PC-9 (cell line): Measurements from ENCODE around the gene TUBB4B. TPM values are rescaled to one million over a fixed set of nuclear protein-coding genes. Genes with fewer than 3 reads are reported as not detected.

ENCODE experiments used
- BruUV-seq: library from RNA; stranded (reverse); fragments of 400-500 nt; replicated peaks from 2 replicates; lab custom pipeline; 2021; lab: Mats Ljungman, UMichigan
- CTCF ChIA-PET: fragments of 300-600 bp; sonication (Branson Sonifier 250); formaldehyde crosslinking; loops from one replicate; lab custom pipeline; 2022; ENCODE audit warnings: antibody characterized with exemption; lab: Charles Lee
- POLR2A ChIA-PET: fragments of 300-600 bp; sonication (Branson Sonifier 250); formaldehyde crosslinking; loops from one replicate; lab custom pipeline; 2022; ENCODE audit warnings: antibody characterized with exemption; ENCODE audit not compliant: unreplicated experiment; lab: Charles Lee
- DNase-seq, 2 experiments: peaks; one replicate each; pipeline versions ENCODE4 v3.0.0 to v3.0.0-alpha.2; 2015 to 2022; ENCODE audit warnings: mixed read lengths in 1 of 2
- H2AFZ ChIP-seq: fragments of 200-600 bp; sonication (generic); 2 replicates; pipeline ENCODE4 v1.8.1; 2017; ENCODE audit warnings: antibody characterized with exemption
- H3F3A ChIP-seq: fragments of 200-600 bp; sonication (generic); 2 replicates; pipeline ENCODE4 v1.8.1; 2017; ENCODE audit warnings: antibody characterized with exemption, mild to moderate bottlenecking, low read depth; ENCODE audit not compliant: insufficient read depth
- H3K27ac ChIP-seq: fragments of 200-600 bp; sonication (generic); 2 replicates; pipeline ENCODE4 v1.6.1; 2016; ENCODE audit warnings: mixed run types
- H3K27me3 ChIP-seq: fragments of 200-600 bp; sonication (generic); 2 replicates; pipeline ENCODE4 v1.6.1; 2016; ENCODE audit warnings: low read depth, mixed run types; ENCODE audit not compliant: insufficient read depth
- H3K36me3 ChIP-seq: fragments of 200-600 bp; sonication (generic); 2 replicates; pipeline ENCODE4 v1.6.1; 2016; ENCODE audit warnings: low read depth, mixed run types
- H3K4me1 ChIP-seq: fragments of 200-600 bp; sonication (generic); replicated peaks from 2 replicates; pipeline ENCODE4 v1.6.1; 2016; ENCODE audit warnings: mixed run types; ENCODE audit not compliant: insufficient read depth
- H3K4me2 ChIP-seq: fragments of 200-600 bp; sonication (generic); 2 replicates; pipeline ENCODE4 v1.6.1; 2017; ENCODE audit warnings: mixed run types
- H3K4me3 ChIP-seq: fragments of 200-600 bp; sonication (generic); 2 replicates; pipeline ENCODE4 v1.6.1; 2016; ENCODE audit warnings: mixed run types
- H3K79me2 ChIP-seq: fragments of 200-600 bp; sonication (generic); 2 replicates; pipeline ENCODE4 v1.6.1; 2017; ENCODE audit warnings: low read depth, mixed run types
- H3K9me2 ChIP-seq: fragments of 200-600 bp; sonication (generic); 2 replicates; pipeline ENCODE4 v1.8.1; 2017; ENCODE audit warnings: mild to moderate bottlenecking; ENCODE audit not compliant: insufficient read depth
- H3K9me3 ChIP-seq: fragments of 200-600 bp; sonication (generic); 2 replicates; pipeline ENCODE4 v1.8.1; 2016; ENCODE audit warnings: low read depth; ENCODE audit not compliant: insufficient read depth
- H4K20me1 ChIP-seq: fragments of 200-600 bp; sonication (generic); 2 replicates; pipeline ENCODE4 v1.8.1; 2017; ENCODE audit not compliant: insufficient read depth
- CTCF ChIP-seq: fragments of 200-600 bp; sonication (generic); conservative IDR thresholded peaks from 2 replicates; pipeline ENCODE4 v1.6.1; 2017; ENCODE audit warnings: mixed run types, antibody characterized with exemption, mild to moderate bottlenecking, moderate library complexity
- EZH2 ChIP-seq: fragments of 200-600 bp; sonication (generic); IDR thresholded peaks from 2 replicates; pipeline ENCODE4 v1.8.0; 2017; ENCODE audit warnings: antibody characterized with exemption, low read depth
- intact Hi-C: fragments of 100-400 bp; cut with micrococcal nuclease; formaldehyde crosslinking; loops from one replicate; pipeline ENCODE4 v1.10.0; 2022; ENCODE audit not compliant: unreplicated experiment
- total RNA-seq: library from RNA; stranded (reverse); gene quantifications from 2 replicates; pipeline ENCODE4 v1.2.3, GENCODE V29; 2021

The TUBB4B gene
- total RNA-seq, 1 experiment from 2014 or later, result 494 TPM

DNA sequence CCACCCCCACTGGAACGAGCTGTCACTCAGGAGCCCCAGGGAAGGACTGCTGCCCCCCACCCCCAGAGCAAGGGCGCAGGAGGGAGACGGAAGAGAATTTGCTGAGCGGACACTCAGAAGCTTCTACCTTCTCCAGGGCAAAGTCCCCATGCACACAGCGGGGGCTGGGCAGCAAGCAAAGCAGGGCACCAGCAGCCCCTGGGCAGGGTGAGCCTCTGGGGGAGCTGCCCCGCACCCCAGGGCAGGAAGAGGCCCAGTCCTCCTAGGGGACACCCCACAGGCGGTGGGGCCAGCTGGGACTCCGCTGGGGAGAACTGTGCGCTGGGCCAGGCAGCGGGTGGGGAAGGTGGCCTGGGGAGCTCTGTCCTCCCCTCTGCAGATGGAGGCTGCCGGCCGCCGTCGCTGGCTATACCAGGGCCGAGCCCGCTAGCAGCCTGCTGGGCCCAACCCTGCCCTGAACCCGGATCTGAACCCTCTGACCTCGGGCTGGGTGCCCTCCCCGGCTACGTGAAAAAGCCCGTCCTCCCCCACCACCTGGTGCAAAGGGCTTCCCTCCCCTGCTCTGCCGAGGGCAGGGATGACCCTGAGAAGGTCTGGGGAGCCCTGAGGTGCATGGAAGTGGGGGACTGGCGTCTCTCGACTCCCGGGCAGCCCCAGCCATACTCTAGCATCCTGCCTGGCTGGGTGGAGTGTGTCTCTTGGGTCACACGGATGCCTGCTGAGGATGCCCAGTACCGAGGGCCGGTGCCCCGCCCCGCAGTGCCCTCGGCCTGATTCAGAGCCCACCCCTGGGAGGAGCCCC is 11.0 kb upstream of the TUBB4B start:
- CTCF ChIA-PET, result interaction anchor here (0.6 kb wide), 1 partner anchor 201 kb away, joined by 3 read pairs; no protein-coding TSS in a partner anchor
- H3K4me1 ChIP-seq, result peaks cover 41% of the 10 kb centered on the region
- H3K9me3 ChIP-seq, result no peaks in the 10 kb centered on the region
- no peak overlapping the region for H3K4me2 ChIP-seq
- no peaks in the 10 kb centered on the region for H3K9me2 ChIP-seq
- H4K20me1 ChIP-seq, result no peaks in the 10 kb centered on the region; the same call in 1 of the 2 replicates
- TF ChIP-seq CTCF, result no peak
- TF ChIP-seq EZH2, result no peak
- H3F3A ChIP-seq, result peaks cover 26% of the 10 kb centered on the region
- DNase-seq, result no peak
- peaks cover 6% of the 10 kb centered on the region; the same call in 1 of the 2 replicates for H3K79me2 ChIP-seq
- H3K4me3 ChIP-seq, result no peak overlapping the region
- POLR2A ChIA-PET, result no interaction called here
- intact Hi-C loops, result no loop called here
- no peaks in the 10 kb centered on the region for H3K36me3 ChIP-seq
- no peak overlapping the region for H2AFZ ChIP-seq
- H3K27me3 ChIP-seq, result no peaks in the 10 kb centered on the region
- BruUV-seq, result no TSS peak
- no peak overlapping the region for H3K27ac ChIP-seq

- POLR2A ChIA-PET, result no interaction called here
- no peaks in the 10 kb centered on the region for H3K9me3 ChIP-seq
- intact Hi-C loops, result no loop called here
- no peak for DNase-seq
- no peak within 1 kb of the TSS for H3K4me3 ChIP-seq
- TF ChIP-seq EZH2 (no peak), CTCF (no peak)
- no TSS peak for BruUV-seq
- no peak within 1 kb of the TSS for H2AFZ ChIP-seq
- H3K79me2 ChIP-seq, result no peaks in the 10 kb centered on the region
- H3K36me3 ChIP-seq, result no peaks in the 10 kb centered on the region
- CTCF ChIA-PET, result interaction anchor here (0.6 kb wide), 1 partner anchor 201 kb away, joined by 3 read pairs; no protein-coding TSS in a partner anchor
- H3K4me1 ChIP-seq, result peaks cover 34% of the 10 kb centered on the region
- H3K27ac ChIP-seq, result no peak within 1 kb of the TSS
- no peaks in the 10 kb centered on the region for H3K27me3 ChIP-seq
- H3K4me2 ChIP-seq, result no peak within 1 kb of the TSS
- H4K20me1 ChIP-seq, result no peaks in the 10 kb centered on the region; the same call in 1 of the 2 replicates
- peaks cover 18% of the 10 kb centered on the region for H3F3A ChIP-seq
- no peaks in the 10 kb centered on the region for H3K9me2 ChIP-seq
These were observed 10.2 kb upstream of the TUBB4B start, which contains the start of gene SLC34A3 for GRCh38 chr9:137230705-137231371. Gene SLC34A3, plus strand, starts transcription at chr9:137230901. Its CDS starts 802 bp downstream, at chr9:137231703.

- Histone ChIP-seq H3K9me2 (no peaks in the 10 kb centered on the region), H4K20me1 (no peaks in the 10 kb centered on the region; the same call in 1 of the 2 replicates), H3K4me2 (no peak overlapping the region), H3K79me2 (no peaks in the 10 kb centered on the region), H3K27me3 (no peaks in the 10 kb centered on the region), H3K4me3 (no peak overlapping the region), H3F3A (peaks cover 12% of the 10 kb centered on the region; the same call in 1 of the 2 replicates), H2AFZ (no peak overlapping the region), H3K4me1 (peaks cover 27% of the 10 kb centered on the region), H3K27ac (no peak overlapping the region), H3K36me3 (no peaks in the 10 kb centered on the region), H3K9me3 (no peaks in the 10 kb centered on the region)
- BruUV-seq, result no TSS peak
- intact Hi-C loops, result no loop called here
- TF ChIP-seq EZH2, result no peak
- no peak for TF ChIP-seq CTCF
- CTCF ChIA-PET, result no interaction called here
- no peak for DNase-seq
- POLR2A ChIA-PET, result no interaction called here
These were observed 9.6 kb upstream of the TUBB4B start for GRCh38 chr9:137231372-137232039.
